ENCODE measurements around the gene KCNA2. TPM values are rescaled to one million over a fixed set of nuclear protein-coding genes. Genes with fewer than 3 reads are reported as not detected.

The KCNA2 gene
- total RNA-seq, 1 donor from 2014 or later: not detected

GRCh38 chr1:110610696-110611286 is 4.6 kb upstream of the KCNA2 start:
- no peak for DNase-seq (ENCODE audit: low read depth)
- TF ChIP-seq CTCF (conservative IDR thresholded peaks at IDR 0.05; ENCODE audit: low read depth, low read length): no peak

GRCh38 chr1:110610084-110610483 is 3.9 kb upstream of the KCNA2 start:
- no peak for TF ChIP-seq CTCF (conservative IDR thresholded peaks at IDR 0.05; ENCODE audit: low read depth, low read length)
- DNase-seq (ENCODE audit: low read depth): no peak
- H3K4me3 ChIP-seq (ENCODE audit: low read depth, low read length): no peak overlapping the region

More at GRCh38 chr1:110610696-110611286, 4.6 kb upstream of the KCNA2 start:
- H3K4me3 ChIP-seq (ENCODE audit: low read depth, low read length): no peak overlapping the region

- H3K4me3 ChIP-seq (ENCODE audit: low read depth, low read length): no peak overlapping the region
- TF ChIP-seq CTCF (conservative IDR thresholded peaks at IDR 0.05; ENCODE audit: low read depth, low read length): no peak
- DNase-seq (ENCODE audit: low read depth): no peak
These were observed 2.1 kb upstream of the KCNA2 start for GRCh38 chr1:110608247-110608646.

GRCh38 chr1:110607536-110608230 is 1.5 kb upstream of the KCNA2 start:
- no peak overlapping the region for H3K4me3 ChIP-seq (ENCODE audit: low read depth, low read length)
- TF ChIP-seq CTCF (conservative IDR thresholded peaks at IDR 0.05; ENCODE audit: low read depth, low read length): no peak
- no peak for DNase-seq (ENCODE audit: low read depth)

- no peak for TF ChIP-seq CTCF (conservative IDR thresholded peaks at IDR 0.05; ENCODE audit: low read depth, low read length)
- H3K4me3 ChIP-seq (ENCODE audit: low read depth, low read length): peak overlapping the region; percentile 11
- DNase-seq (ENCODE audit: low read depth): no peak
These were observed 738 bp upstream of the KCNA2 start for GRCh38 chr1:110606657-110607535.

GRCh38 chr1:110605446-110605845 is 712 bp downstream of the KCNA2 start:
- DNase-seq (ENCODE audit: low read depth): no peak
- no peak for TF ChIP-seq CTCF (conservative IDR thresholded peaks at IDR 0.05; ENCODE audit: low read depth, low read length)
- no peak overlapping the region for H3K4me3 ChIP-seq (ENCODE audit: low read depth, low read length)

Measured in epithelial cell of proximal tubule (primary cell).